22Rv1 (cell line): ENCODE data around the gene OCA2.

Source experiments
- CTCF ChIP-seq: fragments of 450-650 bp; IDR thresholded peaks from 2 replicates; pipeline ENCODE4 v1.5.1; 2017; ENCODE audit warnings: mild to moderate bottlenecking
- ZFX ChIP-seq: fragments of 450-650 bp; IDR thresholded peaks from 2 replicates; pipeline ENCODE4 v1.6.1; 2017; ENCODE audit warnings: antibody characterized with exemption, borderline replicate concordance

GRCh38 chr15:27797765-27798164 lies 301.4 kb downstream of the OCA2 start:
- TF ChIP-seq CTCF: no peak
- no peak for TF ChIP-seq ZFX
